Measurements from ENCODE around the gene CDON. TPM values are rescaled to one million over a fixed set of nuclear protein-coding genes. Genes with fewer than 3 reads are reported as not detected.

The CDON gene
- total RNA-seq, 2 donors from 2014 or later = 9.8 to 26.9 TPM

GRCh38 chr11:126063507-126063852 lies 814 bp upstream of the CDON start:
- Histone ChIP-seq H3K27ac (peak overlapping the region in 1 of 2 donors; percentile 66), H3K9me3 (no peaks in the 10 kb centered on the region), H3K4me1 (replicated peaks) (no peaks in the 10 kb centered on the region), H3K36me3 (no peaks in the 10 kb centered on the region), H3K27me3 (replicated peaks; ENCODE audit: insufficient read depth) (no peaks in the 10 kb centered on the region), H3K4me3 (peak overlapping the region; percentile 80 to 82)
- intact Hi-C loops (cut with DNase I) = loop anchor here (5.0 to 10.0 kb wide), 3 partner anchors 49 to 139 kb away; no protein-coding TSS in a partner anchor
- WGBS = 18% methylated on average over 10 of the region's 10 CpGs
- no peak for DNase-seq (ENCODE audit: low spot score)
- no peak for TF ChIP-seq POLR2A (IDR thresholded peaks at IDR 0.05)
- TF ChIP-seq POLR2AphosphoS5 (IDR thresholded peaks at IDR 0.05) = no peak
- no peak for TF ChIP-seq CTCF (IDR thresholded peaks at IDR 0.05)

GRCh38 chr11:126061707-126062678 lies 673 bp downstream of the CDON start:
- WGBS = 2% methylated on average over 20 of the region's 57 CpGs
- peak; percentile 45 for TF ChIP-seq POLR2AphosphoS5 (IDR thresholded peaks at IDR 0.05)
- TF ChIP-seq CTCF (IDR thresholded peaks at IDR 0.05) = peak in 3 of 4 experiments; percentile 35 to 75 (median 71)
- TF ChIP-seq POLR2A (IDR thresholded peaks at IDR 0.05) = no peak
- intact Hi-C loops (cut with DNase I) = loop anchor here (5.0 to 10.0 kb wide), 3 partner anchors 50 to 137 kb away; no protein-coding TSS in a partner anchor

GRCh38 chr11:126060757-126061171 lies 1.9 kb downstream of the CDON start:
- Histone ChIP-seq H3K4me3 (no peak overlapping the region), H3K27ac (no peak overlapping the region), H3K36me3 (no peaks in the 10 kb centered on the region), H3K4me1 (replicated peaks) (no peaks in the 10 kb centered on the region), H3K27me3 (replicated peaks; ENCODE audit: insufficient read depth) (no peaks in the 10 kb centered on the region), H3K9me3 (no peaks in the 10 kb centered on the region)
- WGBS = 63% methylated on average over 2 of the region's 2 CpGs
- no peak for TF ChIP-seq POLR2AphosphoS5 (IDR thresholded peaks at IDR 0.05)
- no peak for TF ChIP-seq CTCF (IDR thresholded peaks at IDR 0.05)
- TF ChIP-seq POLR2A (IDR thresholded peaks at IDR 0.05) = no peak
- intact Hi-C loops (cut with DNase I) = loop anchor here (5.0 to 10.0 kb wide), 3 partner anchors 52 to 136 kb away; no protein-coding TSS in a partner anchor
- DNase-seq (ENCODE audit: low spot score) = no peak

More at GRCh38 chr11:126061707-126062678, 673 bp downstream of the CDON start:
- Histone ChIP-seq H3K36me3 (no peaks in the 10 kb centered on the region), H3K9me3 (no peaks in the 10 kb centered on the region), H3K4me3 (peak overlapping the region; percentile 80 to 82), H3K27ac (peak overlapping the region; percentile 31 to 66), H3K27me3 (replicated peaks; ENCODE audit: insufficient read depth) (no peaks in the 10 kb centered on the region), H3K4me1 (replicated peaks) (no peaks in the 10 kb centered on the region)
- DNase-seq (ENCODE audit: low spot score) = peak; percentile 30

GRCh38 chr11:126059238-126059781 lies 3.4 kb downstream of the CDON start:
- intact Hi-C loops (cut with DNase I) = no loop called here
- H3K4me3 ChIP-seq = no peak overlapping the region
- TF ChIP-seq POLR2AphosphoS5 (IDR thresholded peaks at IDR 0.05) (no peak), CTCF (IDR thresholded peaks at IDR 0.05) (no peak), POLR2A (IDR thresholded peaks at IDR 0.05) (no peak)
- no peaks in the 10 kb centered on the region for H3K36me3 ChIP-seq
- H3K27me3 ChIP-seq (replicated peaks; ENCODE audit: insufficient read depth) = no peaks in the 10 kb centered on the region
- no peaks in the 10 kb centered on the region for H3K4me1 ChIP-seq (replicated peaks)
- DNase-seq (ENCODE audit: low spot score) = no peak
- WGBS = 49% methylated on average over 10 of the region's 10 CpGs
- no peak overlapping the region for H3K27ac ChIP-seq
- no peaks in the 10 kb centered on the region for H3K9me3 ChIP-seq
